Left lobe of liver (tissue), 2 donors: ENCODE measurements around the gene WDR27. TPM values are rescaled to one million over a fixed set of nuclear protein-coding genes. Genes with fewer than 3 reads are reported as not detected.
A peak's percentile ranks its signal among the peaks of the same experiment; 100 is the strongest.
"Not testable (repeated sequence)": the region's sequence is repeated elsewhere in the genome, so short reads cannot be mapped to it uniquely, and the experiment has no call there.

ENCODE experiments used
- ATAC-seq: fragments of 200-7000 bp; cut with Tn5 transposase; one replicate; pipeline ENCODE4 v1.9.1; 2020; ENCODE audit warnings: mild to moderate bottlenecking, moderate library complexity
- DNase-seq: peaks from one replicate; pipeline ENCODE4 v3.0.0-alpha.2; 2020; ENCODE audit warnings: low spot score
- total RNA-seq: library from RNA; stranded (reverse); gene quantifications from one replicate; pipeline ENCODE4 v1.2.1, GENCODE V29; 2021
- donor health status: DM: no; HTN: no; CAD: no; lungs with moderate emphysema.
- donor health status: DM: no; HTN: yes; CAD: no.

WDR27 gene
- total RNA-seq, 1 donor from 2014 or later, result 19.5 TPM

GRCh38 chr6:169533301-169534038, 168.4 kb downstream of the WDR27 start:
- no peak for ATAC-seq
- DNase-seq, result no peak

GRCh38 chr6:169530752-169531123, 171.1 kb downstream of the WDR27 start:
- ATAC-seq (peak; percentile 20), DNase-seq (no peak)

GRCh38 chr6:169529931-169530751, 171.7 kb downstream of the WDR27 start:
- peak; percentile 84 for DNase-seq
- ATAC-seq, result peak; percentile 97

GRCh38 chr6:169528755-169529154, 173.1 kb downstream of the WDR27 start:
- ATAC-seq, result no peak

GRCh38 chr6:169527306-169527705, 174.5 kb downstream of the WDR27 start:
- DNase-seq, result no peak
- no peak for ATAC-seq

More at GRCh38 chr6:169528755-169529154, 173.1 kb downstream of the WDR27 start:
- DNase-seq, result no peak

GRCh38 chr6:169521825-169522224, 180.0 kb downstream of the WDR27 start:
- DNase-seq (no peak), ATAC-seq (no peak)

GRCh38 chr6:169520104-169520503, 181.7 kb downstream of the WDR27 start:
- DNase-seq, result no peak

GRCh38 chr6:169518451-169518850, 183.4 kb downstream of the WDR27 start:
- no peak for ATAC-seq
- DNase-seq, result no peak

More at GRCh38 chr6:169520104-169520503, 181.7 kb downstream of the WDR27 start:
- no peak for ATAC-seq

GRCh38 chr6:169513478-169514193, 188.2 kb downstream of the WDR27 start:
- ATAC-seq (peak; percentile 39), DNase-seq (no peak)

- peak; percentile 31 for ATAC-seq
- DNase-seq, result not testable (repeated sequence)
Measured at GRCh38 chr6:169511785-169512184, 190.0 kb downstream of the WDR27 start.

GRCh38 chr6:169510871-169511270, 191.0 kb downstream of the WDR27 start:
- peak; percentile 47 for ATAC-seq

GRCh38 chr6:169508452-169508851, 193.4 kb downstream of the WDR27 start:
- no peak for ATAC-seq
- DNase-seq, result no peak

More at GRCh38 chr6:169510871-169511270, 191.0 kb downstream of the WDR27 start:
- no peak for DNase-seq

GRCh38 chr6:169503422-169504152, 198.2 kb downstream of the WDR27 start:
- DNase-seq (no peak), ATAC-seq (no peak)

- no peak for ATAC-seq
- no peak for DNase-seq
Measured at GRCh38 chr6:169502445-169502844, 199.4 kb downstream of the WDR27 start.

- DNase-seq, result no peak
- ATAC-seq, result no peak
Measured at GRCh38 chr6:169501777-169502313, 200.0 kb downstream of the WDR27 start.

- DNase-seq, result no peak
Measured at GRCh38 chr6:169501128-169501527, 200.7 kb downstream of the WDR27 start.

GRCh38 chr6:169500688-169501087, 201.1 kb downstream of the WDR27 start:
- ATAC-seq, result no peak
- no peak for DNase-seq

More at GRCh38 chr6:169501128-169501527, 200.7 kb downstream of the WDR27 start:
- ATAC-seq, result no peak

GRCh38 chr6:169499848-169500247, 202.0 kb downstream of the WDR27 start:
- DNase-seq (no peak), ATAC-seq (no peak)

- ATAC-seq (no peak), DNase-seq (no peak)
Measured at GRCh38 chr6:169498916-169499513, 202.8 kb downstream of the WDR27 start.

GRCh38 chr6:169495601-169496000, 206.2 kb downstream of the WDR27 start:
- ATAC-seq (no peak), DNase-seq (no peak)
